Natural killer cell (primary cell): Measurements from ENCODE around the gene HS3ST4. TPM values are rescaled to one million over a fixed set of nuclear protein-coding genes. Genes with fewer than 3 reads are reported as not detected.

ENCODE experiments used
- ATAC-seq, 3 donors: fragments of 150-1000 bp in 2 of 3; fragments of 200-7000 bp in 1 of 3; cut with Tn5 transposase; 1 replicate in 1 of 3; 2 replicates in 2 of 3; pipeline ENCODE4 v1.10.0; 2021; ENCODE audit warnings: mild to moderate bottlenecking in 2 of 3, moderate library complexity in 2 of 3
- DNase-seq, 2 donors: peaks; one replicate each; pipeline versions ENCODE4 v3.0.0 to v3.0.0-alpha.2; 2013 to 2021; ENCODE audit warnings: mixed read lengths in 1 of 2
- H3K27ac ChIP-seq: one replicate; pipeline ENCODE4 v1.5.1; 2013; ENCODE audit warnings: mild to moderate bottlenecking, low read length
- H3K27me3 ChIP-seq: one replicate; pipeline ENCODE4 v1.6.1; 2013; ENCODE audit warnings: low read length; ENCODE audit not compliant: control insufficient read depth, insufficient read depth
- H3K36me3 ChIP-seq: one replicate; pipeline ENCODE4 v1.6.1; 2013; ENCODE audit warnings: low read length; ENCODE audit not compliant: control insufficient read depth, insufficient read depth
- H3K4me1 ChIP-seq: one replicate; pipeline ENCODE4 v1.6.1; 2013; ENCODE audit warnings: low read length; ENCODE audit not compliant: control insufficient read depth, insufficient read depth
- H3K4me3 ChIP-seq: one replicate; pipeline ENCODE4 v1.5.1; 2013; ENCODE audit warnings: low read length
- H3K9me3 ChIP-seq: one replicate; pipeline ENCODE4 v1.6.1; 2013; ENCODE audit warnings: low read length; ENCODE audit not compliant: control insufficient read depth, insufficient read depth
- H3K27ac Mint-ChIP-seq, 2 donors: one replicate each; pipeline ENCODE4 v1.8.0; 2022; ENCODE audit warnings: mild to moderate bottlenecking in 2 of 2, mixed read lengths in 2 of 2, moderate library complexity in 1 of 2
- H3K27me3 Mint-ChIP-seq, 2 donors: one replicate each; pipeline ENCODE4 v1.8.0; 2022; ENCODE audit warnings: low read depth in 2 of 2, mixed read lengths in 2 of 2
- H3K36me3 Mint-ChIP-seq: one replicate; pipeline ENCODE4 v1.8.0; 2022; ENCODE audit warnings: mixed read lengths
- H3K4me1 Mint-ChIP-seq, 2 donors: one replicate each; pipeline ENCODE4 v1.8.0; 2022; ENCODE audit warnings: mixed read lengths in 2 of 2
- H3K4me3 Mint-ChIP-seq: one replicate; pipeline ENCODE4 v1.8.0; 2022; ENCODE audit warnings: mild to moderate bottlenecking, moderate library complexity, mixed read lengths
- H3K9me3 Mint-ChIP-seq, 2 donors: one replicate each; pipeline ENCODE4 v1.8.0; 2022; ENCODE audit warnings: mixed read lengths in 2 of 2
- WGBS: methylation state at CpG from one replicate; pipeline ENCODE4 v1.1.7; 2013; ENCODE audit warnings: missing lambda C conversion rate; ENCODE audit not compliant: insufficient coverage; 5-methylcytosine and 5-hydroxymethylcytosine counted together
- intact Hi-C: fragments of 100-400 bp; cut with micrococcal nuclease; formaldehyde crosslinking; loops from one replicate; pipeline ENCODE4 v1.14.2; 2022
- total RNA-seq, 4 donors: library from RNA; stranded (reverse); fragments of 120-200 nt in 1 of 4; gene quantifications; one replicate each; pipeline versions ENCODE4 v1.2.3 to v1.2.4, GENCODE V29; 2013 to 2022
- TF ChIP-seq, protein P1 (sequence below): fragments of 200-600 bp; IDR thresholded peaks from one replicate; pipeline ENCODE4 v1.8.0; 2022; ENCODE audit warnings: antibody characterized with exemption

The HS3ST4 gene
- total RNA-seq, 3 donors from 2014 or later (not counting 1 experiment from before 2014, with no cell fraction given): not detected

DNA sequence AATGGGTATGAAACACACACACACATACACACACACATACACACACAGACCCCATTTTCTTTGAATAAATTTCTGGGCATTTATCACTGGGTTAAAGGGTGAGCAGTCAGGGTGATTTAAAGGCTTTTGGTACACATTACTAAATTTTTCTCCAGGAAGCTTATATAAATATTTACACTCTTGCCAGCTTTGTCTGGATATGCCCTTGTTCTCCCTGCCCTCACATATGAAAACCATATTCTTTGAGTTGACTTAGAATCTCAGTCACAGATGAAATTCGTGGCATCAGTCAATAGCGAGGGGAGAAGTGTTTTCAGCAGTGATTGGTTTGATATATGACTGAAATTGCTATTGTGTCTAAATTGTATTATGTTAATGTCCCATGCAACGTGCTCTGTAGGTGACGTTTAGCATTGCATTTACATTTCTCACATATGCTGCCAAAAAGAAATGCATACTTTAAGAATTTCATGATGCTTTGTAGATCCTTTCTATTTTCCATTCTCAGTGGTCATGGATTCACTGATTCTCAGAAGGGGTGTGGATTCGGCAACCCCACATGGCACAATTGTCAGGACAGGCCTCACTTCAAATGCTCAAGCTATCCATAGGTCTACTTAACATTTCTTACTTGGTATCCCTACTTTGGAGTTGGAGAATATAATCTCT, 34.8 kb downstream of the HS3ST4 start:
- Mint-ChIP-seq H3K9me3 (no peaks in the 10 kb centered on the region), H3K27me3 (peaks cover 4 to 6% of the 10 kb centered on the region in 2 donors), H3K27ac (no peak overlapping the region), H3K4me3 (no peak overlapping the region), H3K36me3 (no peaks in the 10 kb centered on the region), H3K4me1 (no peaks in the 10 kb centered on the region)
- H3K4me3 ChIP-seq: no peak overlapping the region
- no peaks in the 10 kb centered on the region for H3K9me3 ChIP-seq
- DNase-seq: no peak
- no peaks in the 10 kb centered on the region for H3K4me1 ChIP-seq
- H3K27me3 ChIP-seq: no peaks in the 10 kb centered on the region
- intact Hi-C loops: no loop called here
- H3K27ac ChIP-seq: no peak overlapping the region
- no peak for ATAC-seq
- WGBS: 58% methylated on average over 5 of the region's 5 CpGs
- TF ChIP-seq, protein P1, sequence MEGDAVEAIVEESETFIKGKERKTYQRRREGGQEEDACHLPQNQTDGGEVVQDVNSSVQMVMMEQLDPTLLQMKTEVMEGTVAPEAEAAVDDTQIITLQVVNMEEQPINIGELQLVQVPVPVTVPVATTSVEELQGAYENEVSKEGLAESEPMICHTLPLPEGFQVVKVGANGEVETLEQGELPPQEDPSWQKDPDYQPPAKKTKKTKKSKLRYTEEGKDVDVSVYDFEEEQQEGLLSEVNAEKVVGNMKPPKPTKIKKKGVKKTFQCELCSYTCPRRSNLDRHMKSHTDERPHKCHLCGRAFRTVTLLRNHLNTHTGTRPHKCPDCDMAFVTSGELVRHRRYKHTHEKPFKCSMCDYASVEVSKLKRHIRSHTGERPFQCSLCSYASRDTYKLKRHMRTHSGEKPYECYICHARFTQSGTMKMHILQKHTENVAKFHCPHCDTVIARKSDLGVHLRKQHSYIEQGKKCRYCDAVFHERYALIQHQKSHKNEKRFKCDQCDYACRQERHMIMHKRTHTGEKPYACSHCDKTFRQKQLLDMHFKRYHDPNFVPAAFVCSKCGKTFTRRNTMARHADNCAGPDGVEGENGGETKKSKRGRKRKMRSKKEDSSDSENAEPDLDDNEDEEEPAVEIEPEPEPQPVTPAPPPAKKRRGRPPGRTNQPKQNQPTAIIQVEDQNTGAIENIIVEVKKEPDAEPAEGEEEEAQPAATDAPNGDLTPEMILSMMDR: no peak
- H3K36me3 ChIP-seq: no peaks in the 10 kb centered on the region

DNA sequence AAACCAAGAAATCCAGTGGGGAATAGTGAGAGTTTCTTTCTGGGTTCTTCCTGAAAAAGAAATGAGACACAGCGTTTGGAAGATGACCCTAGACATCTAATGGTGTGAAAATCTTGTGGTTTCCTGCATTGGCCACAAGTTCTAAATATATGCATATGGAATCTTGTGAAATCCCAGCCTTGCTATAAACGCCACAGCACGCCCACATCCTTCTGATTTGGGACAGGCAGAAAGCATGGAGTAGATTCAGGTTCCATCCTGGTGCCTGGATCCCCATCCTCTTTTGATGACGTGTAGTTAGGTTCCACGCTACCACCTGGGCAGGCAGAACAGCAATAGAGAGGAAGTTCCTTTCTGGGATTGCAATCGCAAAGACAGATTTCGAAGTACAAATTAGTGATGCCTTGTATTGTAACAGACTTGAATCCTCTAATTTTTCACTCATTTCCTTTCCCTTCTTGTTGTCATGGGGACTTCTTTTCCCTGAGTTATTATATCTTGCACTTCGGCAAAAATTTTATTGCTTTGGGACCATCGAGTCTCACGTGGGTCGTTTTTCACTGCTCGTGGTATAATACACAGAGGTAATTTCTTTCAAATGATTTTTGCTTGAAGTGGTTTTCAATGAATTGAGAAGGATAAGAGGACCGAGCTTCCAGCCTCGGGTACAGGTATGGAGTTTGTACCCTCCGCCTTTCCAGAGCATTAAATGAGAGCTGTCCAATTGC, 37.6 kb downstream of the HS3ST4 start:
- H3K27ac ChIP-seq: no peak overlapping the region
- no peaks in the 10 kb centered on the region for H3K4me1 ChIP-seq
- intact Hi-C loops: no loop called here
- Mint-ChIP-seq H3K4me3 (no peak overlapping the region), H3K9me3 (no peaks in the 10 kb centered on the region), H3K27ac (no peak overlapping the region), H3K36me3 (no peaks in the 10 kb centered on the region), H3K4me1 (no peaks in the 10 kb centered on the region), H3K27me3 (peaks cover 0 to 6% of the 10 kb centered on the region in 2 donors)
- no peak for ATAC-seq
- no peak for DNase-seq
- 87% methylated on average over 15 of the region's 15 CpGs for WGBS
- TF ChIP-seq, protein P1: no peak
- no peaks in the 10 kb centered on the region for H3K27me3 ChIP-seq
- H3K4me3 ChIP-seq: no peak overlapping the region
- H3K9me3 ChIP-seq: no peaks in the 10 kb centered on the region
- no peaks in the 10 kb centered on the region for H3K36me3 ChIP-seq

DNA sequence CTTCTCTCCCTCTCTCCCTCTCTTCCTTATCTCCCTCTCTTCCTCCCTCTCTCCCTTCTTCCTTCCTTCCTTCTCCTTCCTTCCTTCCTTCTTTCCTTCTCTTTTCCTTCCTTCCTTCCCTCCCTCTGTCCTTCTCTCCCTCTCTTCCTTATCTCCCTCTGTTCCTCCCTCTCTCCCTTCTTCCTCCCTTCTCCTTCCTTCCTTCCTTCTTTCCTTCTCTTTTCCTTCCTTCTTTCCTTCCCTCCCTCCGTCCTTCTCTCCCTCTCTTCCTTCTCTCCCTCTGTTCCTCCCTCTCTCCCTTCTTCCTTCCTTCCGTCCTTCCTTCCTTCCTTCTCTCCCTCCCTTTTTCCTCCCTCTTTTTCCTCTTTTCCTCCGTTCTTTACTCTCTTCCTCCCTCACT, 38.6 kb downstream of the HS3ST4 start:
- H3K36me3 Mint-ChIP-seq: no peaks in the 10 kb centered on the region
- intact Hi-C loops: no loop called here

More for the DNA sequence above, 38.6 kb downstream of the HS3ST4 start:
- H3K27me3 ChIP-seq: no peaks in the 10 kb centered on the region
- H3K36me3 ChIP-seq: no peaks in the 10 kb centered on the region
- H3K27ac ChIP-seq: no peak overlapping the region
- TF ChIP-seq, protein P1: no peak
- ATAC-seq (no peak), DNase-seq (no peak)
- Mint-ChIP-seq H3K4me1 (no peaks in the 10 kb centered on the region), H3K27ac (no peak overlapping the region), H3K4me3 (no peak overlapping the region), H3K27me3 (no peaks in the 10 kb centered on the region), H3K9me3 (no peaks in the 10 kb centered on the region)
- H3K4me3 ChIP-seq: no peak overlapping the region
- 76% methylated on average over 3 of the region's 3 CpGs for WGBS
- no peaks in the 10 kb centered on the region for H3K4me1 ChIP-seq
- H3K9me3 ChIP-seq: no peaks in the 10 kb centered on the region
